ENCODE measurements around the gene MOB2.
"Not testable (repeated sequence)": the region's sequence is repeated elsewhere in the genome, so short reads cannot be mapped to it uniquely, and the experiment has no call there.

Gene MOB2

DNA sequence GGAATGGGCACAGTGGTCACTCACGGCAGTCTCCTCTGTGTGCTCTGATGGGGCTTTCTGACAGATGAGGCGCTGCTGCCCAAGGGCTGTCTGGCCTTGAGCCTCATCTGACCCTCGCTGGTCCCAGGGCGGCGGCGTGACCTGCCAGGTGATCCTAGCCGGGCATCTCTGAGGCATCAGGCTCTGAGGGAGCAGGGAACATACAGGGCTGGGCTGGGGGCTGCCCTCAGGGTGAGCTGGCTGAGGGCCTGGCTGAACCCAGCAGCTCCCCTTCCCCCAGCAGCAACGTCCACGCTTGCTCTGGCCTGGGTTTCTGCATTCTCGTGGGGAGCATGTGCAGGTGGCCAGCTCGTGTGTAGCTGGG is 47.6 kb downstream of the MOB2 start:
- no peak for DNase-seq

- no peak for DNase-seq
Measured at GRCh38 chr11:1438261-1438966, 48.2 kb downstream of the MOB2 start.

- no peak for DNase-seq
Measured at GRCh38 chr11:1437500-1437899, 49.1 kb downstream of the MOB2 start.

GRCh38 chr11:1436468-1437039 is 50.0 kb downstream of the MOB2 start:
- no peak for DNase-seq

DNA sequence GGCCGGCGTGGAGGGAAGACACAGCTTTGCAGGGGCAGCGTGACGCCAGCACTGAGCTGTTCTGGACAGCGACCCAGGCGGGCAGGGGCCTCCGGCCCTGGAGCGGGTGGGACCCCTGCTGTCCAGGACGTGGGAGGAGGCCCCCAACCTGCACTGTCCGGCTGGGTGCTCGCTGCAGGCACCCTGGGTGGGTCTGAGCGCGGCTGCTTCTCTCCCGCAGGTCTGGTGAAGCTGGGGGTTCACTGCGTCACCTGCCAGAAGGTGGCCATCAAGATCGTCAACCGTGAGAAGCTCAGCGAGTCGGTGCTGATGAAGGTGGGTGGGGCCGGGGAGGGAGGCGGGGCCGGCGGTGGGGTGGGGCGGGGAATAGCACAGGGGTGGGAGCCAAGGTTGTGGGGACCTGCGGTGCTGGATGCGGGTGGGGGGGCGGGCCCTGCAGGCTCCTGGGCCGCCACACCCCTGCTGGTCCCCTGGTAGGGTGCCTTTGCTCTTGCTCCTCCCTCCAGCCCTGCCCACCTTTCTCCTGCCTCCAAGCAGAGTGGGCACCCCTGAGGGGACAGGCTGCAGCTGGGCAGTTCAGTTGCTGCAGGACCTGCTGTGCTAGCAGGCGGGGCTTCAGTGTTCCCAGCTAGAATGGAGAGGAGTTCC is 50.6 kb downstream of the MOB2 start:
- DNase-seq = no peak

GRCh38 chr11:1435479-1435819 is 51.1 kb downstream of the MOB2 start:
- DNase-seq = not testable (repeated sequence)

- no peak for DNase-seq
Measured at GRCh38 chr11:1433977-1434640, 52.5 kb downstream of the MOB2 start.

- no peak for DNase-seq
Measured at GRCh38 chr11:1433568-1433967, 53.0 kb downstream of the MOB2 start.

DNA sequence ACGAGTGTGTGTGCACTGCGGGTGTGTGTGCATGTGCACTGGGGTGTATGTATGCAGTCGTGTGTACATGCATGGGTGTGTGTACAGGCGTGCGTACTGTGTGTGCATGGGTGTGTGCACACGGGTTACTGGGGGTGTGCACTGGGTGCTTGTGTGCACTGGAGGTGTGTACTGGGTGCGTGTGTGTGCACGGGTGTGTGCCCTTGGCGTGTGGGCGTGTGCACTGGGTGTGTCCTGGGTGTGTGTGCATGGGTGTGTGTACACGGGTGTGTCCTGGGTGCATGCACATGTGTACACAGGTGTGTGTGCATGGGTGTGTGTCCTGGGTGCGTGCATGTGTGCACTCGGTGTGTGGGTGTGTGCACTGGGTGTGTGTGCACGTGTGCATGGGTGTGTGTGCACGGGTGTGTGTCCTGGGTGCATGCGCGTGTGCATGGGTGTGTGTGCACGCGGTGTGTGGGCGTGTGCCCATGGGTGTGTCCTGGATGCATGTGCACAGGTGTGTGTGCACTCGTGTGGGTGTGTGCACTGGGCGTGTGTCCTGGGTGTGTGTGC is 57.7 kb downstream of the MOB2 start:
- DNase-seq = no peak

GRCh38 chr11:1425439-1425838 is 61.1 kb downstream of the MOB2 start:
- DNase-seq = no peak

GRCh38 chr11:1425006-1425405 is 61.6 kb downstream of the MOB2 start:
- no peak for DNase-seq

GRCh38 chr11:1423406-1423805 is 63.2 kb downstream of the MOB2 start:
- DNase-seq = not testable (repeated sequence)

- DNase-seq = no peak
Measured at GRCh38 chr11:1422981-1423380, 63.6 kb downstream of the MOB2 start.

DNA sequence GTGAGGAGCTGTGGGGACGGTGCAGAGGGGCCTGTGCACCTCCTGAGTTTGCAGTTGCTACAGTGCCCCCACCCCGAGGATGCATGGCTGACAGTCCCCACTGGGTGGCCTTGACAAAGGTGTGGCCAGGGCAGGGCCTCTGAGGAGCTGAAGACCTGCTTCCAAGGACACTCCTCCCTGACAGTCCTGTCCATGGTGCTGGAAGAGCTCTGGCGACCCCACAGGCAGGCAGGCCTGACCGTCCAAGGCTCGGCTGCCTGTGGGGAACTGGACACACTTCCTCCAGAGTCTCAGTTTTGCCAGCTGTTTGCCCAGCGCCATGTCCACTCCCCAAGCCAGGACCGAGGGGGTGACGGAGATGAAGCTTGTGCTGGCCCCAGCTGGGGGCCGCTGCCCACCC is 64.1 kb downstream of the MOB2 start:
- no peak for DNase-seq

GRCh38 chr11:1421291-1421690 is 65.3 kb downstream of the MOB2 start:
- DNase-seq = no peak

GRCh38 chr11:1419811-1420210 is 66.8 kb downstream of the MOB2 start:
- no peak for DNase-seq

Measured in CD4-positive, alpha-beta T cell treated with Interferon gamma for 1 hour (primary cell).